Adrenal gland (tissue), 12 donors: ENCODE results near the gene FCHO2. TPM values are rescaled to one million over a fixed set of nuclear protein-coding genes. Genes with fewer than 3 reads are reported as not detected.

Source experiments
- DNase-seq, 7 donors: peaks; one replicate each; pipeline ENCODE4 v3.0.0-alpha.2; 2019 to 2020
- H3K27ac ChIP-seq, 5 donors: fragments of 200-600 bp; sonication (generic) in 4 of 5; 1 replicate in 3 of 5; 2 replicates in 2 of 5; pipeline versions ENCODE4 v1.5.1 to v1.8.0; 2016 to 2020; ENCODE audit warnings: mild to moderate bottlenecking in 1 of 5
- H3K27me3 ChIP-seq: fragments of 200-600 bp; 2 replicates; pipeline ENCODE4 v1.8.0; 2021
- H3K36me3 ChIP-seq, 2 donors: fragments of 200-600 bp; replicated peaks in 1 of 2; 1 replicate in 1 of 2; 2 replicates in 1 of 2; pipeline versions ENCODE4 v1.5.1 to v1.8.0; 2018 to 2022
- H3K4me1 ChIP-seq, 2 donors: fragments of 200-600 bp; replicated peaks in 1 of 2; 1 replicate in 1 of 2; 2 replicates in 1 of 2; pipeline versions ENCODE4 v1.5.1 to v1.8.0; 2018 to 2021
- H3K4me3 ChIP-seq, 4 donors: fragments of 200-600 bp; sonication (generic) in 3 of 4; one replicate each; pipeline ENCODE4 v1.5.1; 2016 to 2018
- H3K9me3 ChIP-seq, 3 donors: fragments of 200-600 bp; sonication (generic) in 1 of 3; replicated peaks in 1 of 3; 1 replicate in 2 of 3; 2 replicates in 1 of 3; pipeline versions ENCODE4 v1.5.1 to v1.8.0; 2016 to 2021
- POLR2A ChIP-seq, 2 donors: fragments of 450-650 bp; IDR thresholded peaks; one replicate each; pipeline ENCODE4 v1.6.1; 2017; ENCODE audit warnings: antibody characterized with exemption in 2 of 2, mild to moderate bottlenecking in 2 of 2, moderate library complexity in 1 of 2
- WGBS, 4 donors: extraction: QIAGEN DNeasy Blood & Tissue Kit in 2 of 4; methylation state at CpG; one replicate each; pipeline versions ENCODE4 v1.1.5 to v1.1.7; 2013 to 2017; 5-methylcytosine and 5-hydroxymethylcytosine counted together
- intact Hi-C, 2 donors: fragments of 100-400 bp; cut with DNase I; formaldehyde crosslinking; loops; one replicate each; pipeline versions ENCODE4 v1.14.1 to v1.15.0; 2022 to 2023
- polyA plus RNA-seq, 3 donors: library from polyadenylated mRNA; stranded (reverse); fragments of 200-250 nt in 2 of 3; fragments of 350-450 nt in 1 of 3; fragmentation: Illumina TruSeq in 1 of 3; extraction: RNeasy Lipid Tissue Mini Kit (QIAGEN cat#74804) in 1 of 3; gene quantifications; one replicate each; pipeline ENCODE4 v1.2.3, GENCODE V29; 2013 to 2014
- total RNA-seq, 9 donors: library from RNA; depleted of rRNA in 4 of 9; stranded (reverse); fragments of >200 nt in 4 of 9; fragments of 120-200 nt in 1 of 9; fragmentation: NEBNext Ultra II Directional in 1 of 9; extraction: Animal tissue kit (Norgen Biotek cat#: 25700) in 1 of 9; gene quantifications; one replicate each; pipeline versions ENCODE4 v1.1.0 to v1.2.4, GENCODE V29; 2013 to 2023
- TF ChIP-seq, protein P1 (sequence below), 6 experiments: fragments of 450-650 bp in 4 of 6; fragments of 200-600 bp in 2 of 6; sonication (generic) in 1 of 6; IDR thresholded peaks; 1 replicate in 5 of 6; 2 replicates in 1 of 6; pipeline versions ENCODE4 v1.5.1 to v1.8.0; 2016 to 2021; ENCODE audit warnings: antibody characterized with exemption in 6 of 6, mild to moderate bottlenecking in 2 of 6, moderate library complexity in 1 of 6
- donor health status: healthy with polysubstance abuse.
- donor health status: Bipolar disorder and iron deficiency.
- donor health status: DM: yes; HTN: yes; CAD: no.
- donor health status: DM: no; HTN: no; CAD: no.
- donor health status: DM: no; HTN: no; CAD: no.
- donor health status: DM: yes; HTN: yes; CAD: no.

Gene FCHO2
- total and polyA plus RNA-seq, 12 donors, result 5.1 to 32.7 (median 20.0) TPM

DNA sequence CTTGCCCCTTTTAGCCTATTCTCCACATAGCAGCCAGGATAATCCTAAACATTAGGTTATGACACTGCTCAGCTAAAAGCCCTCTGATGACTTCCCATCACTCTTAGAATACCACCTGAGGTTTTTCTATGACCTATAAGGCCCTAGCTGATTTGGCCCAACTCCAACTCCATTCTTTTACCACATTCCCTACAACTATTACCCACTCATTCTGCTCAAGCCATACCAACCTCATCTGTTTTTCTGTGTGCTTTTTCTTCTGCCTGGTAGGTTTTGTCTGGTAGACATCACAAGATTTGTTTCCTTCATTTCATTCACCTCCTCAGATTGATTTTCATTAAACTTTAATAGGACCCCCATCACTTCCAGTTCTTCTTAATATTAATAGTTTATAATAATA is 12.5 kb upstream of the FCHO2 start:
- Histone ChIP-seq H3K27ac (no peak overlapping the region), H3K27me3 (no peaks in the 10 kb centered on the region), H3K9me3 (no peaks in the 10 kb centered on the region), H3K4me1 (no peaks in the 10 kb centered on the region), H3K4me3 (no peak overlapping the region), H3K36me3 (no peaks in the 10 kb centered on the region)
- TF ChIP-seq, protein P1, sequence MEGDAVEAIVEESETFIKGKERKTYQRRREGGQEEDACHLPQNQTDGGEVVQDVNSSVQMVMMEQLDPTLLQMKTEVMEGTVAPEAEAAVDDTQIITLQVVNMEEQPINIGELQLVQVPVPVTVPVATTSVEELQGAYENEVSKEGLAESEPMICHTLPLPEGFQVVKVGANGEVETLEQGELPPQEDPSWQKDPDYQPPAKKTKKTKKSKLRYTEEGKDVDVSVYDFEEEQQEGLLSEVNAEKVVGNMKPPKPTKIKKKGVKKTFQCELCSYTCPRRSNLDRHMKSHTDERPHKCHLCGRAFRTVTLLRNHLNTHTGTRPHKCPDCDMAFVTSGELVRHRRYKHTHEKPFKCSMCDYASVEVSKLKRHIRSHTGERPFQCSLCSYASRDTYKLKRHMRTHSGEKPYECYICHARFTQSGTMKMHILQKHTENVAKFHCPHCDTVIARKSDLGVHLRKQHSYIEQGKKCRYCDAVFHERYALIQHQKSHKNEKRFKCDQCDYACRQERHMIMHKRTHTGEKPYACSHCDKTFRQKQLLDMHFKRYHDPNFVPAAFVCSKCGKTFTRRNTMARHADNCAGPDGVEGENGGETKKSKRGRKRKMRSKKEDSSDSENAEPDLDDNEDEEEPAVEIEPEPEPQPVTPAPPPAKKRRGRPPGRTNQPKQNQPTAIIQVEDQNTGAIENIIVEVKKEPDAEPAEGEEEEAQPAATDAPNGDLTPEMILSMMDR (IDR thresholded peaks at IDR 0.05), result no peak
- no peak for TF ChIP-seq POLR2A (IDR thresholded peaks at IDR 0.05)
- intact Hi-C loops, result no loop called here
- no peak for DNase-seq

DNA sequence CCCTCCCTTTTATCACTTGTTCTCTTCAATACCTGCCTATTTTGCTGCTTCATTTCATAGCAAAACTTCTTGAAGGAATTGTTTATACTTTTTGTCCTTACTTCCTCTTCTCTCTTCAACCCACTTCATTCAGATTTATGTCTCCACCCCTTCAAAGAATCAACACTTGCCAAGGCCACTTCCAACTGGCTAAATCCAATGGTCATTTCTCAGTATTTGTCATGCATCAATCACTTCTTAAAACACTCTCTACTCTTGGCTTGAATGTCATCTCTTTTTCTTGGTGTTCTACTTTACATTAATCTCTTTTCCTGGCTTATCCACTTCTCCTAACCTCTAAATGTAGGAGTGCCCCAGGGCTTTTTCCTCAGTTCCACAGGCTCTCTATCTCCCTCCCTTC is 8.3 kb upstream of the FCHO2 start:
- Histone ChIP-seq H3K9me3 (no peaks in the 10 kb centered on the region), H3K27ac (no peak overlapping the region), H3K27me3 (no peaks in the 10 kb centered on the region), H3K36me3 (no peaks in the 10 kb centered on the region), H3K4me1 (no peaks in the 10 kb centered on the region), H3K4me3 (no peak overlapping the region)
- TF ChIP-seq POLR2A (IDR thresholded peaks at IDR 0.05), result no peak
- TF ChIP-seq, protein P1 (IDR thresholded peaks at IDR 0.05), result no peak
- DNase-seq, result no peak
- intact Hi-C loops, result no loop called here

DNA sequence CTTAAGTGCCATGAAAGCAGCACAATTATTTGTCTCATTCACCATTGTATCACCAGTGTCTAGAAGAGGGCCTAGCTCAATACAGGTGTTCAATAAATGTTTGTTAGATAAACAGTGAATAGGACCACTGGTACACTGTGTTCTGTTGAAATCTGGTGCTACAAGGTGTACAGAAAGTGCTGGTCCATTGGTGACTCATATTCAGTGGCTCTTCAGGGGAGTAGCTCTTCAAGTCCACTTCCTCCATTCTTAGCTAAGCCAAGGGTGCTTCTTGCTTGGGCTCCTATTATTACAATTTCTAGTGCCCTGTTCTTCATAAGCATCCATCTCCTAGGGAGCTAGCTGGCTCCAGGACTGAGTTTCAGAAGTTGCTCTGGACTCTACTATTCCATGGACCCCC is 6.4 kb upstream of the FCHO2 start:
- no peak for DNase-seq
- Histone ChIP-seq H3K4me1 (peaks cover 0 to under 1% of the 10 kb centered on the region in 2 donors), H3K27ac (no peak overlapping the region), H3K9me3 (no peaks in the 10 kb centered on the region), H3K36me3 (no peaks in the 10 kb centered on the region), H3K4me3 (no peak overlapping the region), H3K27me3 (no peaks in the 10 kb centered on the region)
- intact Hi-C loops, result no loop called here
- TF ChIP-seq, protein P1 (IDR thresholded peaks at IDR 0.05), result no peak
- TF ChIP-seq POLR2A (IDR thresholded peaks at IDR 0.05), result no peak

DNA sequence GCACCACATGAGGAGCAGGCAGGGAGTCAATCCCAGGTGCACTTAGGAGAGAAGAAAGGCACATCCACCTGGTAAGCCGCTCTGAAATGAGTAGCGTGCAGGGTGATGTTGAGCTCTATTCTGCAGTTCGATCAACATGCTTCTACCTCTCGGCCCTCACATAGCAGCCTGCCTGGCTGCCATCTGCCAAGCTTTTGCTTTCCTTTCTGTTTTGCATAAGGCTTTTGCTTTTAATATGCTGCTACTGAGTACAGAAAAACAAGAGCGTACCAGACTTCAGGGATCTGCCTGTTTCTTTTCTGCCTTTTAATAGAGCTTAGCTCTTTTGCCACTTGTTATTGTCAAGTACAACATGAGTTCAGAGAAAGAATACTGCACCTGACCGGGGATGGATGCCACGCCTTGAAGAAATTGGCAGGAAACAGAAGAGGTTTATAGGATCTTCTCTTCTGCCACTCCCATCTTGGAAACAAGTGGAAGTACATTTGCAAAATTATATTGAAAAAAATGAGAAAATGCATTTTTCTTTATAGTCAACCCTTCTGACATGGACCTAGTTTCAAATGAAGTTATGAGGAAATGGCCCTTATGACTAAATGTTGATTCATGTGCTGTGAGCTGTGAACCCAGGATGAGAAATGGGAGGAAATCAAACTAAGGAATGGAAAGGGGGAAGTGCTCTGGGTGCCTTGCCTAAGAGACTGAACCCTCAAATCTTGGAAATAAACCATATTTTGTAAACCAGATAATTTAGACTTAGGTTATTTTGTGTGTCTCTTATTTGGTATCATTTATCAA is 4.0 kb upstream of the FCHO2 start:
- Histone ChIP-seq H3K27me3 (no peaks in the 10 kb centered on the region), H3K4me3 (no peak overlapping the region), H3K4me1 (peaks cover 6 to 9% of the 10 kb centered on the region in 2 donors), H3K27ac (peak overlapping the region in 2 of 5 donors; percentile 30 to 34), H3K36me3 (no peaks in the 10 kb centered on the region), H3K9me3 (no peaks in the 10 kb centered on the region)
- intact Hi-C loops, result no loop called here
- WGBS, 4 donors, result 83 to 94% (median 87%) methylated on average over 7 of the region's 7 CpGs
- peak in 1 of 7 donors; percentile 10 for DNase-seq
- TF ChIP-seq, protein P1 (IDR thresholded peaks at IDR 0.05), result no peak
- no peak for TF ChIP-seq POLR2A (IDR thresholded peaks at IDR 0.05)
